ENCODE measurements around the gene PUM1.

- TF ChIP-seq, protein P1, sequence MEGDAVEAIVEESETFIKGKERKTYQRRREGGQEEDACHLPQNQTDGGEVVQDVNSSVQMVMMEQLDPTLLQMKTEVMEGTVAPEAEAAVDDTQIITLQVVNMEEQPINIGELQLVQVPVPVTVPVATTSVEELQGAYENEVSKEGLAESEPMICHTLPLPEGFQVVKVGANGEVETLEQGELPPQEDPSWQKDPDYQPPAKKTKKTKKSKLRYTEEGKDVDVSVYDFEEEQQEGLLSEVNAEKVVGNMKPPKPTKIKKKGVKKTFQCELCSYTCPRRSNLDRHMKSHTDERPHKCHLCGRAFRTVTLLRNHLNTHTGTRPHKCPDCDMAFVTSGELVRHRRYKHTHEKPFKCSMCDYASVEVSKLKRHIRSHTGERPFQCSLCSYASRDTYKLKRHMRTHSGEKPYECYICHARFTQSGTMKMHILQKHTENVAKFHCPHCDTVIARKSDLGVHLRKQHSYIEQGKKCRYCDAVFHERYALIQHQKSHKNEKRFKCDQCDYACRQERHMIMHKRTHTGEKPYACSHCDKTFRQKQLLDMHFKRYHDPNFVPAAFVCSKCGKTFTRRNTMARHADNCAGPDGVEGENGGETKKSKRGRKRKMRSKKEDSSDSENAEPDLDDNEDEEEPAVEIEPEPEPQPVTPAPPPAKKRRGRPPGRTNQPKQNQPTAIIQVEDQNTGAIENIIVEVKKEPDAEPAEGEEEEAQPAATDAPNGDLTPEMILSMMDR (IDR thresholded peaks at IDR 0.05 in 8 of 11, conservative IDR thresholded peaks at IDR 0.05 in 3 of 11) = no peak
- TF ChIP-seq POLR2A (IDR thresholded peaks at IDR 0.05) = no peak
Observed at GRCh38 chr1:30923597-30923996, 141.9 kb downstream of the PUM1 start.
